ENCODE data around the gene DNAJC6. TPM values are rescaled to one million over a fixed set of nuclear protein-coding genes. Genes with fewer than 3 reads are reported as not detected.

DNAJC6 gene
- total RNA-seq, 1 experiment from 2014 or later: 5.2 TPM

DNA sequence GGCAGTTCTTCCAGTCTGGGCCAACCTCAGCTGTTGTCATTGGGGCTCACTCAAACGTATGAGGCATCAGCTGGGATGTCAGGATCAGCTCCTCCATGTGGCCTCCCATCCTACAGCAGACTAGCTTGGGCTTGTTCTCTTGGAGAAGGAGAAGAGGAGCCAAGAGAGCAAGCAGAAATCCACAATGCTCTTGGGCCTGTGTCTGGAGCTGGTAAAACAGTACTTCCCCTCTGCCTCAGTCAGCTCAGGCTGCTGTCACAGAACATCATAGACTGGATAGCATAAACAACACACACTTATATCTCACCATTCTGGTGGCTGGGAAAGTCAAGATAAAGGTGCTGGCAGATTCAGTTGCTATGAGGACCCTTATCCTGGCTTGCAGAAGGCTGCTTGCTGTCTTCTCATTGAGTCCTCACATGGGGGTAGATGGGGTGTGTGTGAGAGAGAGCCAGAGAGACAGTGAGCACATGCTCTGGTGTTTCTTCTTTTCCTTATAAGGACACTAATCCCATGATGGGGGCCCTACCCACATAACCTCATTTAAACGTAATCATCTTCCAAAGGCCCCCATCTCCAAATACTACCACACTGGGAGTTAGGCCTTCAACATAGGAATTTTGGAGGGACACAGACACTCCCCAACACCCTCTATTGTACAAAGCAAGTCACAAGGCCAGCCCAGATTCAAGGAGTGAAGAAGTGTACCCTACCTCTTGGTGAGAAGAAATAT is 16.3 kb upstream of the DNAJC6 start:
- DNase-seq (ENCODE audit: low read depth): no peak

DNA sequence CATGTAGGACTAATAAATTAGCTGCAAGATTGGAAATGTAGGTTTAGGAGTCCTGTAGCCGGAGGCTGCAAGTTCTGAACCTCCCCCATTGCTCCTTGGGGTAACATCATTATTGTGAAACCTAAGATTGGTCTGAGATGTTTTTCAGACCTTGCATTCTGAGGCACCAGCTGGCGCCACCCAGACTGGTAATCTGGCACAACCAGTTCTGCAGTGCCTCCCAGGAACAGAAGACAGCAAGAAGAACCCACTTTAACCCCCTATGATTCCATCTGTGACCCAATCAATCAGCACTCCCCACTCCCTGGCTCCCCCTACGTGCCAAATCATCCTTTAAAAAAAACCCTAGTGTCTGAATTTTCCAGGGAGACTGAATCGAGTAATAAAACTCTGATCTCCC is 11.6 kb upstream of the DNAJC6 start:
- DNase-seq (ENCODE audit: low read depth): no peak

DNA sequence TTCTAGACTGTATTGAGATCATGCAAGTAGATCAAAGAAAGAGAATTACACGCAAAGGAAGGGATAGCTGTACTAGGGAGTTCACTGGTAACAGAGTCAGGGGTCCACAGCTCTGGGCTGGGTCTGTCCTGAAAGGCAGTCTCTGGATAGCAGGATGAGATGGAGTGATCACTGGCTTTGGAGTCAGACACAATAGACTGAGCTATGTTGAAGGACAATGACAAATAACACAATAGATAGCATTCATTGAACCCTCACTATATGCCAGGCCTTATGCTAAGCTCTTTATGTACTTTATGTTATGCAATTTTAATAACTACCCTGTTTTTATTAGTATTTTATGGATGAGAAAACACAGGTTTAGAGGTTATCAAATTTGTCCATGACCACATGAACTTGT is 10.0 kb upstream of the DNAJC6 start:
- DNase-seq (ENCODE audit: low read depth): no peak

DNA sequence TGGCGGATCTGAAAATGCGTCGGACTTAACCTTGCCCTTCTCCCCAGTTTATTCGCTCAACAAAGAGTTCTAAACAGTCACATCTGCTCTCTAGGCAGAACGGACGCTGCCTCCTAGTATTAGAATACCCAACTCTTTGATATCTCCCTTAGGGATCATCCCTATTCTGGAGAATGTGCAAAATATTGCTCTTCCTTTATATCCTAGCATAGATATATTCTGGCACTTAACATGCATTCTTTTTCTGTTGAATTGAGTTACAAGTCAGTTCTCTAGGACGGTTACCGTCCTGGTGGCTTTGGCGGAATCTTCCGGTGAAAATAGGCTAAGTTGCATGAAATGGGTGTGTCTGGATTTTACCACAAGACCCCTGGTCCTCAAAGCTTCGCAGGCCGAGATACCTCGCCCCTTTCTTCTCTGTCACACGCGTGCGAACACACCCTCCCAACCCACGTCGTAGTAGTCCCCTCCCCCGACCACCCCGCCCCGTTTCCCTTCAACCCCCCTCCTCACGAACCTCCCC is 501 bp upstream of the DNAJC6 start:
- no peak for DNase-seq (ENCODE audit: low read depth)

DNA sequence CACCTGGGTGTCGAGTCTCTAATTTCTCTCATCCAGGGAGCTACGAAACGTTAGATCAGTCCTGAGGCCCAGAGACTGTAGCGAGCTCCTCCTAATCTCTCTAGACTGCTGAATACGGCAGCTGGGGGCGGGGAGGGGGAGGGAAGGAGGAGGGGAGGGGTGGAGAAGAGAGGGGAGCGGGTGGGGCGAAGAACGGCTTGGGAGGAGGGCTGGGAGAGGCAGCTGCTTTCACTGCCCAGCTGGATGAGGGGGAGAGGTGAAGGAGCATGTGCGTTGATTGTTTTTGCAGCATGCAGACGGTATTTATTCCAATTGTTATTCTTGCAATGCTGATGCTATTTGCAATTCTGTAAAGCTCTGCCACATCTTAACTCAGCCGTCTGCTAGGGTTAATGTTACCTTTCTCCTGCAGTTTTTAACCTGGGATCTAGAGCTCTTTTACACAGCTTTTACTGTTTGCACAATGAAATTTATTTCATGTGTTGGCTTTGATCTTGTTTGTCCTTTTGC is 790 bp downstream of the DNAJC6 start:
- no peak for DNase-seq (ENCODE audit: low read depth)

DNA sequence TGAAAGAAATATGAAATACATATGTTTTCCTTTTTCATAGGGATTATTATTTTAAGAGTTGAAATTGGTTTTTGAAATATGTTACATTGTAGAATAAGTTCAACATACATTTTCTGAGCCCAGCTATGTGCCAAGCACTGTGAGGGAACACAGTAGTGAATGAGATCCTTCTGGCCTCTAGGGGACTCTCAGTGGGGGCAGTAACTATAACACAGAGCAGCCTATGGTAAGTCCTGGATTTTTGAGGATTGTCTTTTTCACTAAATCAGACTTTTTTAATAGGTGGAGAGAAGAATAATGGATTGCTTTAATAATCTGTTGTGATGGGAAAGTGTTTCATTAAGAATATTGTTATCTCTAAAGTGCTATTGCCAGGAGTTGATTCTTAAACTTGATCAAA is 2.4 kb downstream of the DNAJC6 start:
- DNase-seq (ENCODE audit: low read depth): no peak

DNA sequence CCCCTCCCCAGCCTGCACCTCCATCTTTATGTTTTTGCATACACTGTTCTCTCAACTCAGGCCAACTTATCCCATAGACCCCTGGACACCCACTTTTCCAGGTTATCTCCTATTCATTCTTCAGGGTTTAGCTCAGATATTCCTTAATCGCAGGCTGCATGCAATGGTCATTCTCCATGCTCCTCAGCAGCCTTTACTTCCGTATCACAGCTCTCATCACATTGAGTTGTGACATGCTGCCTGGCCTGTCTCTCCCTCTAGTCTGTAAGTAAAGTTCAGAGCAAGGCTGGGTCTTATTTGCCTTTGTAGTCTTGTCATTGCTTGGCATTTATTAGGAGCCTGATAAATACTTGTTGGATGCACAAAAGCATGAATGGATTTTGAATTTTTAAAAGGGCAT is 6.9 kb downstream of the DNAJC6 start:
- no peak for DNase-seq (ENCODE audit: low read depth)

DNA sequence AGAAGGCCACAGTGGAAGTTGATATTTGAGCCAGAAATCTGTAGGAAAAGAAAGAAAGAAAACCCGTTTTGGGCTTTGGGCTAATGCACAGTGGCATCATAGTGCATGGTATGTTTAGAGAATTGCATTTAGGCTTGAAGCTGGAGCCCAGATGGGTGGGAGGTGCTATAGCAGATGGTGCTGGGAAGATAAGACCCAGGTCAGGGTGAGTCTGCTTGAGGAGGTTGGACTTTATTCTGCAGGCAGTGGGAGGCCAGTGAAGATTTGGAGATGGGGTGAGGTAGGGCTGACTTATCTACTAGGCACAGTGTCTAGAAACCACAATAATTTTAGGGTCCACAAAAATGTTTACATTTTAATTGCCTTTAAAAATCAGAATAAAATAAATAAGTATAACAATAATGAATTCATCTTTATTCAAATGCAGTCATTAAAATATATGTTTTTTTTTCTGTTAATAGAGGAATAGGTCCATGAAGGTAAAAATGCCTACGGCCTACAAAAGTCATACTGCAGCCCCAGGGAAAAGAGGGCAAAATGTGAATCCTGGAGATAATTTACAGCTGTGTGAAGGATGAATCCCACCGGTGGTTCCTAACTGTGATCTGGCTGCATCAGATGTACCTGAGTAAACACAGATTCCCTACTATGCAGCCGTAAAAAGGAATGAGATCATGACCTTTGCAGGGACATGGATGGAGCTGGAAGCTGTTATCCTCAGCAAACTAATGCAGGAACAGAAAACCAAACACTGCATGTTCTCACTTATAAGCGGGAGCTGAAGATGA is 8.7 kb downstream of the DNAJC6 start:
- no peak for DNase-seq (ENCODE audit: low read depth)

DNA sequence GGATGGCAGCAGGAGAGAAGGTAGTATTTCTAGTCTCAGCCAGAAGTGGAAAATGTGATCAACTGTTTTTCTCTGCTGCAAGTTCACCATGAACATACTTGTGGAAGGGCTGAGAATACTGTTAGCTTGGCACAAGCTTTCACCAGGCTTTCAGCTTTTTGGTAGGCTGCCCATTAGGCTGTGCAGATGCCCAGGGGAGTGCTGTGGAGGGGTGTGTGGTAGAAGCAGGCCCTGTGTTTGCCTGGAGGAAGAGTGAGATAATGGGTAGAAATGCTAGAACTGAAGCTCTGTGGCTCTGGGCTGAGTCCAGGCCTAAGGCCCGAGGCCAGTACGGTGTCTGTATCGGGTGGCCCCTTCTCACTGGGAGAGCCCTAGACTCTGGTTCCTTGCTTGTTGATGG is 9.8 kb downstream of the DNAJC6 start:
- no peak for DNase-seq (ENCODE audit: low read depth)

DNA sequence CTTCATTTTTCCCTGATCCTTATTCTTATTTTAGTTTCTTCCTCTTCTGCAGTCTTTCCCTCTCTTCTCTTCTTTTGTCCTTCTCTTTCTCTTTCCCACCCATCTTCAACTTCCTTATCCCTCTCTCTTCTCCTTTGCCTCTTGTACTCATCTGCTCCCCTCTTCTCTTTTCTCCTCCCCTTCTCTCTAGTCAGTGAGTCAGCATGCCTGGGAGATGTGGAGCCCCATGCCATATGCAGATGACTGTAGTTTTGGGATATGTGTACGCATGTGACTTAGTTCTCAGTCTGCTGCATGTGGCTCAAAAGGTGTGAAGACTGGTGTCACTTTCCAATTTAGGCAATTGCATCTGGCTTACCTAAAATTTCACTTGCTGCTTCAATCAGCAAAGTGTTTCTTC is 10.4 kb downstream of the DNAJC6 start:
- DNase-seq (ENCODE audit: low read depth): no peak

DNA sequence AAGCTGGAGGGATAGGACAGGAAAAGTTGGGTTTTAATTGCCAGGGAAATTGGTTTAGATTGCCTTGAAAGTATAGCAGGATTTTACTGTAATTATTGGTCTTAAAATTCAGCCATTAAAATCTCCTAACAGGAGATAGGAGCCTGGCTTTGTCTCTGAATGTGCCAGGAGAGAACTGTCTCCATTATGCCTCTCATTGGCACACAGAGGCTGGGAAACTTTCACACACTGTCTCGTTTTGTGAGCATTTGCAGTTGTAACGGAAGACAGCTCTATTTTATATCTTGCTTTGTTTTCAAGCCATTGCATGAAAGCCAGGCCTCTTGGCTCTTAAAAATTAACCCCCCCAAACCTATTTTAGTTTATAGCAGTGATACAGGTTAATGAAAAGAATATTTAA is 12.5 kb downstream of the DNAJC6 start:
- DNase-seq (ENCODE audit: low read depth): no peak

DNA sequence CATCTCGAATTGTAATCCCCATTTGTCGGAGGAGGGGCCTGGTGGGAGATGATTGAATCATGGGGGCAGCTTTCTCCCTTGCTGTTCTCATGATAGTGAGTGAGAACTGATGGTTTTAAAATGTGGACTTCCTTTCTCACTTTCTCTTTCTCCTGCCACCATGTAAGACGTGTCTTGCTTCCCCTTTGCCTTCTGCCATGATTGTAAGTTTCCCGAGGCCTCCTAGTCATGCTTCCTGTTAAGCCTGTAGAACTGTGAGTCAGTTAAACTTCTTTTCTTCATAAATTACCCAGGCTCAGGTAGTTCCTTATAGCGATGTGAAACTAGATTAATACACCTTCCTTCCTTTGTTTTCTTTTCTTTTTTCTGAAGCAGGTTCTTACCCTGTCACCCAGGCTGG is 13.9 kb downstream of the DNAJC6 start:
- no peak for DNase-seq (ENCODE audit: low read depth)

DNA sequence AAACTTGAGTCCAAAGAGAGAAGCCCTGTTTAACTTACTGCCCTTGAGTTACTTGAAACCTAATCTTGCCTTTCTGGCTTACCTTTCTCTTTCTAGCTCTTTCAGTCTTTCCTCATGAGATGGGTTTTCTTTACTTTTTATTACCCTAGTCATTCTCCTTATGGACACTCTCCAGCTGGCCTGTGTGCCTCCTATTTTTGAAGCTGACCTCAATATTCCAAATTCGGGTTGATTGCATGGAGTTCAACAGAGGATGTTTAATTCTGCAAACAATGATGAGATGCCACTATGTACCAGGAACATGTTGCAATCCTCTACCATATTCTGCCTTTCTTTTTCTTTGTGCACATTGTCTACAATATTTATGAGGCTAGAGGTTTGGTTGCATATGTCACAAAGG is 20.7 kb downstream of the DNAJC6 start:
- DNase-seq (ENCODE audit: low read depth): no peak

DNA sequence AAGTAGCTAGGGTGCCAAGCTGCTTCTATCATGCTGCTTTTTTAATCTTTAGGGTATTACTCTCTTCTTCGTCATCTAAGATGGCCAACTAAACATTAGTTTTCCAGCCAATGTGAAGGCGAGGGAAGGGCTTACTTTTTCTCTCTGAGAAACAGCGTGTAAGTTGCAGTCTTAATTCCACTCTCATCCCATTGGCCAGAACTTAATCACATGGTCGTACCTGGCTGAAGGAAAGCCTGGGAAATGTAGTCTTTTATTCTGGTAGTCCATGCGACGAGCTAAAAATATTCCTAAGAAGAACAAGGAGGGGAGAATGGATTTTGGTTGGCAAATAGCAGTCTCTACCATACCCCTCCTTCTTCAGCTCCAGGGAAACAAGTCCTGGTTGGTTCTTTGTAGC is 21.5 kb downstream of the DNAJC6 start:
- DNase-seq (ENCODE audit: low read depth): no peak

DNA sequence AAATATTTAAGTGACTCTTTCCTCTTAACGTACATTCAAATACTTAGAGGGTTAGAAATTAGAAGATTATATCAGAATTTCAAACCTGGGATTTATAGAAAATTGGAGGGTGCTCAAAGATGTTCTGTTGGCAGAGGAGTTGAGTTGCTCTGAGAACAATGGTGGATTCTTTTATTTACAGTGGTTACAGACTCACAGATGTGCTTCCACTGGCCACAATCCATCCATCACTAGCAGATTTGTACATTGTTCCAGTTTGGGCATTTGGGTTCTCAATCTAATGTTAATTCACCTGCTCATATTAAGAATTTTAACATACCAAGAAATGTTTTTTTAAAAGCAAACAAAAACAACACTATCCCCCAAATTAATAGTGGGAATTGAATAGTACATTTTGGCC is 23.5 kb downstream of the DNAJC6 start:
- no peak for DNase-seq (ENCODE audit: low read depth)

DNA sequence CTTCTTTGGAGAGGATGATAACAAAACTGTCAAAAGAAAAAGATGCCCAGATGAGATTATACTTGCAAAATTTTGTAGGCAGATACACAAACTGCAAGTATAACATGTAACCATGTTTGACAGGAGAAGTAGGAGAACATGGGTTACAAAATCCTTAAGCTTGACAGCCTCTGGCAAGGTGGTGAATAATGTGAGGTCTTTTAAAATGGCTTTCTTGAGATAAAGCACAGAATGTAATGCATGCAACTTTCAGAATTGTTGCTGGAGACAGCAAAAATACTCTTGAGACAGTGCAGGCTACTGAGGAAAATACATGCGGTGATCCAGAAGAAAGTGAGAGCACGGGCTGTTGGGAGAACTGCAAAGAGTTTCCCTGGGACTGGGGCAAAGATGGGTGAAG is 24.7 kb downstream of the DNAJC6 start:
- DNase-seq (ENCODE audit: low read depth): no peak

DNA sequence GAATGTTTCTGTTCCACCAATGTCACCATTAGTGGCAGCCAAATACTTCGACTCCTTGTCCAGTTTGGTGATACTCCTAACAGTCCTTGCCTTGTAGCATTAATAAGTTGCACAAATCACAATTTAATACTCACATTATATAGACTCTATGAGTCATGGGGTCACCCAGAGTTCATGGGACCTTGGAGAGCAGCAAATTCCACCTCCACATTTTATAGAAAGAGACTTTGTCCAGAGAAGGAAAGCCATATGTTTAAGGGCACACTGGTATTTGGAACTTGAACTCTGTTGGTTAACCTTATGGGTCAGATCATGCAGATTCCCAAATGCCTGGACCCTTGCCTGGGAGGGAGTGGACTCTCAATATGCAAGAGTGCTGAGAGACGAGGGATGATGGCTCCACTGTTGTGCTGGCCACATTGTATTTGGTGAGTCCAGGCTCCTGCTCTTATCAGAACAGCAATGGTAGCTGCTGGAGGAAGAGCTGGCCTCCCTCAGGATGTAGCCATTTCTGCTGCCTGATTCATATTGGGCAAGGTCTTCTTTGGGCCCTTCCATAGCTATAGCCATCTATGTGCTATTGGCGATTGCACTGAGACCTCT is 30.6 kb downstream of the DNAJC6 start:
- peak; percentile 52 for DNase-seq (ENCODE audit: low read depth)

DNA sequence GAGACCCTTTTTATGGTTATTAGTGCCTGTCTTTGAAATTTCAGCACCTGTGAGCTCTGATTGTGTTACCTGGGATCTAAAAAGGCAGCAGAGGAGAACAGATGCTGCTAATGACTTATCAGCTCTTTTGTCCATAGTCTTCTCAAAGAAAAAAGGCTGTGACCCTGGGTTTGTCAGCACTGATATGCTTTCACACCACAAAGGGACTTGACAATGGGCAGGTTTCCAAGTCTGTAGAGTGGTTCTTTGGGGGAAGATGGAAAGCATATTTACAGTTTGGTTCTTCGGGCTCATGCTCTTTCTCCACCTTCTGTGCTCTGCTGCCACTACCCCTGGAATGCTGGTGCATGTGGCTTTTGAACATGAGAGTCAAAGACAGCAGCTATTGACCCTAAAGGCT is 32.0 kb downstream of the DNAJC6 start:
- DNase-seq (ENCODE audit: low read depth): no peak

DNA sequence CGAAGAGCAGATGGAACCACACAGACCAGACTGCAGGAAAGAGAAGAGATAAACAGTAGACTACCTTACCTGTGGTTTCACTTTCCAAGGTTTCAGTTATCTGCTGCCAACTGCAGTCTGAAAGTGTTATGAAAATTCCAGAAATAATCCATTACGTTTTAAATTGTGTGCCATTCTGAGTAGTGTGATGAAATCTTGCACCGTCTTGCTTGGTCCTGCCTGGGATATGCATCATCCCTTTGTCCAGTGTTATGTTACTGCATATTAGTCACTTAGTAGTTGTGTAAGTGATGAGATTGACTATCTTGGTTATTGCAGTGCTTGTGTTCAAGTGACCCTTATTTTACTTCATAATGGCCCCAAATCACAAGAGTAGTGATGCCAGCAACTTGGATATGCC is 33.9 kb downstream of the DNAJC6 start:
- DNase-seq (ENCODE audit: low read depth): peak; percentile 14

DNA sequence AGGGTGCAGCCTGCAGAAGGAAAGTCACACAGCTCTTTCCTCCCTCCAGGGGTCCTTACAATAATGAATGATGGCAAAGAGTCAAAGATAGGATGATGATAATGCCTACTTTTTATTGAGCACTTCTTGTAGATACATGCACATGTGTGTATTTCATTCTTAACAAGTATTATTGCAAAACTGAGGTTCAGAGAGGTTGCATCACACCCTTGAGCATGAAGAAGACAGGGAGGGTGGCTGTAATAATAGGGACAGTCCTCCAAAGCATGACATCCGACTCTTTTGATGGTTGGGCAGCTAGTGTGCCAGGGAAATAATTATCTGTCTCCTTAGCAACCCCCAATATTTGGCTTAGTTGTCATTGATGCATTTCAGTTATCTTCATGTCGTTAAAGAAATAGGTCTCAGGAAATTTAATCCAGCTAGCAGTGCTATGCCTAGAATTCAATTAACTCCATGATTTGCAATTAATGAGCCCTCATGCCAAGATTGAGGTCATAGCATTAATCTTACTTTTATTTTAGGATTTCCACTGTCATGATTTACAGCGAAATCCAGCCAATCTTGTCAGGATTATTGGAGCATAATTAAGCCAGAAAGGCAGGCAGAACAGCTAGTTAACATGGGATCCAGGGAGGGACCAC is 35.0 kb downstream of the DNAJC6 start:
- no peak for DNase-seq (ENCODE audit: low read depth)

DNA sequence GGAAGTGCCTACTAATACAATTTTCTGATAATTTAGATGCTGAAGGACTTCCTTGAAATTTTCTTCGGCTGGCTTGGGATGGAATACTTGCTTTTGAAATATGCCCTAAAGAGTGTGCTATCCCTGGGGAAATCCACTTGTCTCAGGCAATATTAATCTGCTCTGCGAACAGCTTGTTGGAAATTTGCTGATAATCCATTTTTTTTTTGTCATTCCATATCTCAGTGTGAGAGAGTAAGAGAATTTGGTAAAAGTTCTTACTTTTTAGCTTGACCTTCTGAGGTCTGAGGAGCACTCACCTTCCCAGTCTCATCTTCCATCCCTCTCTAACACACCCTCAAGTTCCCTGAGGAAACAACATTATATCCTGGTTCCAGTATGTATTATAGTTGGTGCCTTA is 36.8 kb downstream of the DNAJC6 start:
- DNase-seq (ENCODE audit: low read depth): no peak

DNA sequence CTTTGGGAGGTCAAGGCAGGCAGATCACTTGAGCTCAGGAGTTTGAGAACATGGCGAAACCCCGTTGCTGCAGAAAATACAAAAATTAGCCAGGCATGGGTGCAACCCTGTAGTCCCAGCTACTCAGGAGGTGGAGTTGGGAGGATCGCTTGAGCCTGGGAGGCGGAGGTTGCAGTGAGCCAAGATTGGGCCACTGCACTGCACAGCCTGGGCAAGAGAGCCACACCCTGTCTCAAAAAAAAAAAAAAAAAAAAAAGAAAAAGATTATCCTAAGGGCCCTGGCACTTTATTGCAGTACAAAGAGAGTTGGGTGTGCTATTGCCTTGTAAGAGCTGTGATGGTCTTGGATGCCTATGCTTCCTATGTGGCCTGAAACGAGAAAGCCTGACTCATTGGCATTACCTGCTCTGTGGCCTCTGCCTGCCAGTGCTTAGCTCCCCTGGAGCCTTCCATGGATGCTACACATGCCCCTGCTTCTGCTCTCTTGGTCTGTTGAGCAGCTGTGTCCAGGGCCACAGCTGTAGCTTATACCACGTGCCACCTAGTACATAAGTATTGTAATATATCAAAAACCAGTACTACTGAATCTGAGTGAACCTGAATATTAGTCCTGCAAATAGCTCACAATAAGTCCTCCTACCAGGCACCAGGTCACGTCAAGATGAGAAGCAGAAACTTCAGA is 45.8 kb downstream of the DNAJC6 start:
- no peak for DNase-seq (ENCODE audit: low read depth)

All from RPMI7951 (cell line).